IMR-90 (cell line): Measurements from ENCODE around the gene C1QTNF3. TPM values are rescaled to one million over a fixed set of nuclear protein-coding genes. Genes with fewer than 3 reads are reported as not detected.

Experiments used
- ATAC-seq: fragments of 200-7000 bp; cut with Tn5 transposase; 2 replicates; pipeline ENCODE4 v1.9.1; 2020; ENCODE audit warnings: low read depth, mild to moderate bottlenecking, moderate library complexity
- BruUV-seq: library from RNA; stranded (reverse); fragments of 400-500 nt; replicated peaks from 2 replicates; lab custom pipeline; 2021; lab: Mats Ljungman, UMichigan
- CTCF ChIA-PET: fragments of 300-600 bp; formaldehyde crosslinking; extraction: SDS; loops from one replicate; lab custom pipeline; 2021; ENCODE audit warnings: antibody characterized with exemption; lab: Yijun Ruan, JAX
- POLR2A ChIA-PET: fragments of 300-600 bp; sonication (Branson Sonifier 250); formaldehyde crosslinking; loops from one replicate; lab custom pipeline; 2022; ENCODE audit warnings: antibody characterized with exemption; ENCODE audit not compliant: unreplicated experiment; lab: Charles Lee
- DNase-seq: peaks from one replicate; pipeline ENCODE4 v3.0.0; 2013
- H2AFZ ChIP-seq: replicated peaks from 2 replicates; pipeline ENCODE3; 2013; ENCODE audit warnings: low read length, mild to moderate bottlenecking; ENCODE audit not compliant: poor library complexity
- H2AK5ac ChIP-seq: 2 replicates; pipeline ENCODE4 v1.6.1; 2013; ENCODE audit warnings: low read depth, low read length, inconsistent platforms
- H2AK9ac ChIP-seq: replicated peaks from 2 replicates; pipeline ENCODE3; 2013; ENCODE audit warnings: mild to moderate bottlenecking, low read depth, low read length, moderate library complexity; ENCODE audit not compliant: poor library complexity
- H2BK120ac ChIP-seq: 2 replicates; pipeline ENCODE4 v1.6.1; 2013; ENCODE audit warnings: low read depth, low read length, inconsistent platforms
- H2BK15ac ChIP-seq: 3 replicates; pipeline ENCODE4 v1.6.1; 2013; ENCODE audit warnings: low read depth, low read length, inconsistent platforms
- H2BK20ac ChIP-seq: 2 replicates; pipeline ENCODE4 v1.6.1; 2013; ENCODE audit warnings: low read depth, mild to moderate bottlenecking, inconsistent platforms, low read length, moderate library complexity
- H2BK5ac ChIP-seq: 2 replicates; pipeline ENCODE4 v1.6.1; 2013; ENCODE audit warnings: mild to moderate bottlenecking, low read depth, low read length, inconsistent platforms; ENCODE audit not compliant: poor library complexity, severe bottlenecking
- H3K14ac ChIP-seq: replicated peaks from 2 replicates; pipeline ENCODE4 v1.6.1; 2013; ENCODE audit warnings: low read depth, low read length, inconsistent platforms
- H3K18ac ChIP-seq: 2 replicates; pipeline ENCODE4 v1.6.1; 2013; ENCODE audit warnings: low read depth, low read length, control low read depth
- H3K23ac ChIP-seq: 2 replicates; pipeline ENCODE4 v1.6.1; 2013; ENCODE audit warnings: low read depth, low read length, inconsistent platforms
- H3K27ac ChIP-seq: 2 replicates; pipeline ENCODE4 v1.5.1; 2013; ENCODE audit warnings: mild to moderate bottlenecking, control low read depth, low read length; ENCODE audit not compliant: insufficient read depth
- H3K27me3 ChIP-seq: 2 replicates; pipeline ENCODE4 v1.6.1; 2013; ENCODE audit warnings: low read length; ENCODE audit not compliant: control insufficient read depth, insufficient read depth
- H3K36me3 ChIP-seq: 2 replicates; pipeline ENCODE4 v1.6.1; 2013; ENCODE audit warnings: low read length, mixed read lengths; ENCODE audit not compliant: control insufficient read depth, insufficient read depth
- H3K4ac ChIP-seq: 2 replicates; pipeline ENCODE4 v1.6.1; 2013; ENCODE audit warnings: low read depth, low read length, inconsistent platforms
- H3K4me1 ChIP-seq: 2 replicates; pipeline ENCODE4 v1.6.1; 2013; ENCODE audit warnings: low read length, mixed read lengths; ENCODE audit not compliant: control insufficient read depth, insufficient read depth
- H3K4me2 ChIP-seq: 2 replicates; pipeline ENCODE4 v1.6.1; 2013; ENCODE audit warnings: low read depth, mild to moderate bottlenecking, control low read depth, low read length, moderate library complexity
- H3K4me3 ChIP-seq: 2 replicates; pipeline ENCODE4 v1.5.1; 2013; ENCODE audit warnings: low read depth, mild to moderate bottlenecking, control low read depth, low read length, moderate library complexity; ENCODE audit not compliant: insufficient read depth
- H3K56ac ChIP-seq: 2 replicates; pipeline ENCODE4 v1.6.1; 2013; ENCODE audit warnings: low read length, inconsistent platforms; ENCODE audit not compliant: insufficient read depth; ENCODE audit errors: extremely low read depth
- H3K79me1 ChIP-seq, 2 experiments: 2 replicates each; pipeline ENCODE4 v1.6.1; 2013; ENCODE audit warnings: low read length in 2 of 2, inconsistent platforms in 1 of 2, low read depth in 1 of 2
- H3K9ac ChIP-seq: 2 replicates; pipeline ENCODE4 v1.6.1; 2013; ENCODE audit warnings: low read depth, low read length, control low read depth
- H3K9me1 ChIP-seq: 2 replicates; pipeline ENCODE4 v1.6.1; 2013; ENCODE audit warnings: low read length, inconsistent platforms; ENCODE audit not compliant: insufficient read depth
- H3K9me3 ChIP-seq: 2 replicates; pipeline ENCODE4 v1.6.1; 2013; ENCODE audit warnings: low read length; ENCODE audit not compliant: control insufficient read depth, insufficient read depth
- H4K20me1 ChIP-seq: 2 replicates; pipeline ENCODE4 v1.6.1; 2013; ENCODE audit warnings: low read length, inconsistent platforms; ENCODE audit not compliant: insufficient read depth
- H4K5ac ChIP-seq: 2 replicates; pipeline ENCODE4 v1.6.1; 2013; ENCODE audit warnings: mild to moderate bottlenecking, low read depth, low read length, control low read depth
- H4K8ac ChIP-seq, 2 experiments: 2 replicates each; pipeline ENCODE4 v1.6.1; 2013; ENCODE audit warnings: low read depth in 2 of 2, low read length in 2 of 2, control low read depth in 1 of 2, inconsistent platforms in 1 of 2
- H4K91ac ChIP-seq: 2 replicates; pipeline ENCODE4 v1.6.1; 2013; ENCODE audit warnings: low read depth, low read length, inconsistent platforms; ENCODE audit not compliant: insufficient read depth
- CHD1 ChIP-seq: IDR thresholded peaks from 2 replicates; pipeline ENCODE4 v1.6.1; 2012; ENCODE audit warnings: low read depth, low read length, improper control_type of control experiment
- CTCF ChIP-seq: conservative IDR thresholded peaks from 2 replicates; pipeline ENCODE4 v1.5.1; 2012; ENCODE audit warnings: mild to moderate bottlenecking, low read depth, low read length, improper control_type of control experiment
- MAFK ChIP-seq: IDR thresholded peaks from 2 replicates; pipeline ENCODE4 v1.6.1; 2012; ENCODE audit warnings: low read depth, low read length, improper control_type of control experiment
- MXI1 ChIP-seq: IDR thresholded peaks from 2 replicates; pipeline ENCODE4 v1.6.1; 2012; ENCODE audit warnings: low read depth, mild to moderate bottlenecking, low read length, moderate library complexity, borderline replicate concordance
- NFE2L2 ChIP-seq: fragments of 150-350 bp; IDR thresholded peaks from 2 replicates; pipeline ENCODE4 v1.6.1; 2016; ENCODE audit warnings: low read depth, mild to moderate bottlenecking, low read length
- POLR2A ChIP-seq: IDR thresholded peaks from 2 replicates; pipeline ENCODE4 v1.6.1; 2012; ENCODE audit warnings: mild to moderate bottlenecking, low read depth, low read length
- RCOR1 ChIP-seq: IDR thresholded peaks from 2 replicates; pipeline ENCODE4 v1.6.1; 2012; ENCODE audit warnings: mild to moderate bottlenecking, low read length, improper control_type of control experiment; ENCODE audit not compliant: insufficient replicate concordance
- RFX5 ChIP-seq: IDR thresholded peaks from 2 replicates; pipeline ENCODE4 v1.8.0; 2012; ENCODE audit warnings: low read depth, mild to moderate bottlenecking, low read length, moderate library complexity
- WGBS, 2 experiments: methylation state at CpG; one replicate each; pipeline versions ENCODE4 v1.1.5 to v1.1.7; 2013; ENCODE audit warnings: missing lambda C conversion rate in 2 of 2; ENCODE audit not compliant: insufficient read length in 1 of 2; ENCODE audit errors: extremely low coverage in 2 of 2; 5-methylcytosine and 5-hydroxymethylcytosine counted together
- dilution Hi-C: fragments of 300-500 bp; cut with HindIII; formaldehyde crosslinking; loops from one replicate; pipeline ENCODE4 v1.14.3; 2018; ENCODE audit warnings: low sequenced_read_pairs; ENCODE audit not compliant: unreplicated experiment
- in situ Hi-C: fragments of 300-500 bp; cut with MboI; formaldehyde crosslinking; loops from 3 replicates; pipeline ENCODE4 v1.14.3; 2019; ENCODE audit warnings: low sequenced_read_pairs, inconsistent platforms, mixed read lengths
- intact Hi-C: fragments of 100-400 bp; cut with micrococcal nuclease; formaldehyde crosslinking; loops from 2 replicates; pipeline ENCODE4 v1.10.0; 2022
- polyA plus RNA-seq, 3 experiments: library from polyadenylated mRNA; depleted of rRNA; stranded (reverse); fragments of >200 nt; gene quantifications; 2 replicates each; pipeline ENCODE4 v1.2.3, GENCODE V29; 2012; ENCODE audit warnings: low replicate concordance in 1 of 3
- total RNA-seq: library from RNA; depleted of rRNA; stranded (reverse); fragments of >200 nt; gene quantifications from 2 replicates; pipeline ENCODE4 v1.2.3, GENCODE V29; 2012

C1QTNF3 gene
- total and polyA plus RNA-seq, 2 of the 4 experiments (the other 2 are of a cell fraction) = 1.0 to 1.4 TPM

- no peaks in the 10 kb centered on the region for H3K79me1 ChIP-seq
- ChIA-PET POLR2A (no interaction called here), CTCF (no interaction called here)
- H2BK120ac ChIP-seq = no peak overlapping the region
- H2BK5ac ChIP-seq = no peak overlapping the region
- no peak overlapping the region for H4K91ac ChIP-seq
- no peak overlapping the region for H3K9ac ChIP-seq
- no peak overlapping the region for H2BK15ac ChIP-seq
- H3K9me1 ChIP-seq = peaks cover 4% of the 10 kb centered on the region; the same call in 1 of the 2 replicates
- no peaks in the 10 kb centered on the region for H3K27me3 ChIP-seq
- no peak overlapping the region for H3K23ac ChIP-seq
- no peak overlapping the region for H3K56ac ChIP-seq
- H3K4me3 ChIP-seq = no peak overlapping the region
- in situ Hi-C loops (no loop called here), dilution Hi-C loops (no loop called here), intact Hi-C loops (no loop called here)
- no peak overlapping the region for H4K5ac ChIP-seq
- no CpG with 5 or more reads among the region's 1 CpG for WGBS, 2 experiments
- H3K4ac ChIP-seq = no peak overlapping the region
- H3K4me1 ChIP-seq = peaks cover 8% of the 10 kb centered on the region
- no peaks in the 10 kb centered on the region for H3K36me3 ChIP-seq
- H3K14ac ChIP-seq = no peak overlapping the region
- H2BK20ac ChIP-seq = no peak overlapping the region
- TF ChIP-seq MAFK = no peak
- TF ChIP-seq MXI1 = no peak
- TF ChIP-seq POLR2A = no peak
- no peak for TF ChIP-seq CHD1
- no peak for TF ChIP-seq RFX5
- TF ChIP-seq NFE2L2 = no peak
- TF ChIP-seq RCOR1 = no peak
- no peak for TF ChIP-seq CTCF
- no peak overlapping the region for H3K27ac ChIP-seq
- no peak overlapping the region for H2AFZ ChIP-seq
- H4K8ac ChIP-seq = no peak overlapping the region
- DNase-seq (no peak), ATAC-seq (no peak)
- no peak overlapping the region for H2AK5ac ChIP-seq
- no TSS peak for BruUV-seq
- H3K4me2 ChIP-seq = no peak overlapping the region
- H3K18ac ChIP-seq = no peak overlapping the region
- no peaks in the 10 kb centered on the region for H3K9me3 ChIP-seq
- H2AK9ac ChIP-seq = no peak overlapping the region
- H4K20me1 ChIP-seq = no peaks in the 10 kb centered on the region
Measured at GRCh38 chr5:34054400-34054729, 11.4 kb upstream of the C1QTNF3 start.
